ENCODE data around the gene LNX1.

Gene LNX1

GRCh38 chr4:53571936-53572599, 19.2 kb downstream of the LNX1 start:
- no peak for DNase-seq

DNA sequence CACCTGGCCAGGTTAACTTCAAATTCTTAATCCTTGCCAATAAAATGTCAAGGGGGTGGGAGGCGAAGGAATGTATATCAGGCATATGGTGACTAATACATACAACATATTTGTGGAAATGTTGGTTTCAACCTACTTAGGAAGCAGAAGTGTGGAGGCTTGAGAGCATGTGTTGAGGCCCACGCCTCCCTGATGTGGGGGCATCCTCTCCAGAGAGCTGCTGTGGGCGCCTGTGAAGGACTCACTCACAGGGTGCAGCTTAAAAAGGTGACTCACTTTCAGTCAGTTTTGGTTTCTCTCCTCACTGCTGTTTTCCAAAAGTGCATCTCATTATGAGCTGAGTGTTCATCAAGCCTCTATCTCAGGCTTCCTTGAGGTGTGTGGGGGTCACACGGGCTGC, 27.5 kb downstream of the LNX1 start:
- DNase-seq = no peak

DNA sequence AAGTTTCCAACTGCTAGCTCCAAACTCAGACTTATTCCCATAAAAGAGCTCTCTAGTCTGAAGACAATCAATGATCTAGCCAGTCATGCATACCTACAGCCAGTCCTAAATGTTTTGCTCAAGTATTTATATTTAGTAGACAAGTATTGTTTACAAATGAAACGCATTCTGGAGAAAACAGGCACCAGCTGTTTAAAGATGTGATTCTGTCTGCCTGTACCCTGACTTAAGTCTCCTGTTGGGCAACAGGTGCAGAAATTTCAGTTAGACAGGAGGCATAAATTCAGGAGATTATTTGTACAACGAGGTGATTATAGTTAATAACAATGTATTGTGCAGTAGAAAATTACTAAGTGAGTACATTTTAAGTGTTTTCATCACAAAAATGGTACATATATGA, 28.9 kb downstream of the LNX1 start:
- DNase-seq = no peak

DNA sequence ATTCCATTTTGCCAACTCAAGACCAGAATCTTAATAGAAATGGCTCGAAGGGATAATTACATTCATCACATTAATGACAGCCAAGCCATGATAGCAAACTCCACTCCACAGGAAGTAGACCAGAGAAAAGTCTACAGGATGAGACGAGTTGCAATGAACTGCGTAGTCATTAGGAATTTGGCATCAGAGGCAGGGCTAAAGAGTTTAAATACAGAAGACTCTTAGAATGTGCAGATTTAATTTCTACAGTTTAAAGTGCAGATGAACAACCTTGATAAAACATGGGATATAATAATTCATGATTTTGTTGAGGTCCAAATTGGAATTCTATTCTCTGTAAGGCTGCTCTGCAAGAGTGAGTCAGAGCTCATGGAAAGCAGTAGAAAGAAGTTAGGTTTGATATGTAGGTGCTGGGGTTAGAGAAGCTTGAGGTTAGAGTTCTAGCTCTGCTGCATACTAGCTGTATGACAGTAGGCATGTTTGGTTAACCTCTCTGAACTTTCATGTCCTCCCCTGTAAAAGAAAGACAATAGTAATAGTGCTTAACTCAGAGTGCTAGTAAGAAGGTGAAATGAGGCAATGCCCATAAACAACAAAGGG, 32.2 kb downstream of the LNX1 start:
- DNase-seq = no peak

GRCh38 chr4:53558065-53558801, 33.1 kb downstream of the LNX1 start:
- DNase-seq = peak; percentile 10

- DNase-seq = no peak
Observed at GRCh38 chr4:53557669-53558064, 33.6 kb downstream of the LNX1 start.

DNA sequence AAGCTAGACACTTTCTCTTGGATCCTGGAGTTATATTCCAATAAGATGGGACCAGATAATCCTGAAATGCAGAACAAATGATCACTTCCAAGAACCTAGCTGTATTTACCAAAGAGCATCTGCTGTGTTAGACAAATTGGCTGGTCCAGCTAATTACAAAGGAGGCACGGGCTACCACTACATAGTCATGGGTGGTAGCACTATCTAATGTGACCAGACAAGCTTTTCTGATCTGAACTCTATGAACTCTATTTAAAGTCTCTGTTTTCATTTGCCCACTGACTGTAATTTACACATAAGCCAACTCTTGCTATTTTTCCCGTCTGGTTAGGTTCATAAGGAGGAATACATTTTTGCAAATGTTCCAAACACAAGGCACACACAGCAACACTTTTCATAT, 34.6 kb downstream of the LNX1 start:
- no peak for DNase-seq

DNA sequence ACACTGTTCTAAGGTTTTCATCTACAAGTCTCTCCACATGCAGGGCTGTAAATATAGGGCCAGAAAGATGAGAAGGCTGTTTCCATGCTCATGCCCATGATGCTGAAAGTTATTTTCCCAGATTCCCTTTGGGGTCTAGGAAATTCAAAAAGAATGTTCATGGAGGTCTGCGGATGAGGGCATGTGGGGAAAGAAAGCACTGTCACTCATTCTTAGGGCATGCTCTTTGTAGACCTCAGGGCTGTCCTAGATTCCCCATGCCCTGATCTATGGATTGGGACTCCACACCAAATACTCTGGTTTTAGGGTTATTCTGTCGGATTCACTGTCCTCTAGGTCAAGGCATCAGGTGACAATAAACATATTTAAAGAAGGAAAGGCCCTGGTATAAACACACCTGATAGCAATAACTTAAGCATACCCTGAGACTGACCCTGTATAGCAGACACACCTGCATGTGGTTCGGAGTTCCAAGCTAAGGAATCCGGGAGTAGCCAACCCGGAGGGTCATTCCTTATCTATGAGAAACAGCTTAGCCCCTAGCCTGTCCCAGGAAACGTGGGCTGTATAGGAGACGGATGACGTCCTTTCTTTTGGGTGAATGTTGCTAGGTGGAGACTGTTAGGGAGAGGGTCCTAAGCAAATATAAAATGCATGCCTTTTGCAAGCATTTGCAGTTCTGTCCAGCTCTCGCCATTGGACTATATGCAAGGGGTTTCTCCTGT, 37.6 kb downstream of the LNX1 start:
- DNase-seq = no peak

- DNase-seq = no peak
Observed at GRCh38 chr4:53552711-53553110, 38.6 kb downstream of the LNX1 start.

- no peak for DNase-seq
Observed at GRCh38 chr4:53551958-53552357, 39.3 kb downstream of the LNX1 start.

DNA sequence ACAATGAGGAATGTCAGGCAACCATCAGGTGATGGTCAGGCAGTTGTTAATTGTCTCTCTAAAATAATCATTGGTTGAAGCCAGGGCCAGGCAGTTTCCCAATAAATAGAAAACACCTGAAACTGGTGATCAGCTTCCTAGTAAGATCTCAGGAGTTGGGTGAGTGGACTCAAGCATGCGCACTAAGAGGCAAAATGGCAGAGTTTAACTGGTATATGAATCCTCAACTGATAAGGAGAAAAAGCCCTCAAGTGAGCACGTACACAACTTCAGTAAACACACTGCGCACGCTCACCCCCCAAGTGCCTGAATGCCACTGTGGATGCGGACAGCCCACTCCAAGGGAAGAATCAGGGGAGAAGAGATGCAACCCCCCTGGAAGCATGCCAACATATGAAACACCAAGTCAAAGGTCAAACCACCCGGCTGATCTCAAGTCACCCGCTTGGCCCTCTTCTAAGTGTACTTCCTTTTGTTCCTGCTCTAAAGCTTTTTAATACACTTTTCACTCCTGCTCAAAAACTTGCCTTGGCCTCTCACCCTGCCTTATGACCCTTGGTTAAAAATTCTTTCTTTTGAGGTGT, 39.9 kb downstream of the LNX1 start:
- DNase-seq = no peak

DNA sequence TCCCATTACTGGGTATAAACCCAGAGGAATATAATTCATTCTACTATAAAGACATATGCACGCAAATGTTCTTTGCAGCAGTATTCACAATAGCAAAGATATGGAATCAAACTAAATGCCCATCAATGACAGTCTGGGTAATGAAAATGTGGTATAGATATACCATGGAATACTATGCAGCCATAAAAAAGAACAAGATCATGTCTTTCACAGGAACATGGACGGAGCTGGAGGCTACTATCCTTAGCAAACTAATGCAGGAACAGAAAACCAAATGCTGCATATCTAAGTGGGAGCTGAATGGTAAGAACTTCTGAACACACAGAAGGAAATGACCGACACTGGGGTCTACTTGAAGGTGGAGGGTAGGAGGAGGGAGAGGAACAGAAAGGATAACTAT, 42.6 kb downstream of the LNX1 start:
- DNase-seq = no peak

- DNase-seq = no peak
Observed at GRCh38 chr4:53547983-53548382, 43.3 kb downstream of the LNX1 start.

DNA sequence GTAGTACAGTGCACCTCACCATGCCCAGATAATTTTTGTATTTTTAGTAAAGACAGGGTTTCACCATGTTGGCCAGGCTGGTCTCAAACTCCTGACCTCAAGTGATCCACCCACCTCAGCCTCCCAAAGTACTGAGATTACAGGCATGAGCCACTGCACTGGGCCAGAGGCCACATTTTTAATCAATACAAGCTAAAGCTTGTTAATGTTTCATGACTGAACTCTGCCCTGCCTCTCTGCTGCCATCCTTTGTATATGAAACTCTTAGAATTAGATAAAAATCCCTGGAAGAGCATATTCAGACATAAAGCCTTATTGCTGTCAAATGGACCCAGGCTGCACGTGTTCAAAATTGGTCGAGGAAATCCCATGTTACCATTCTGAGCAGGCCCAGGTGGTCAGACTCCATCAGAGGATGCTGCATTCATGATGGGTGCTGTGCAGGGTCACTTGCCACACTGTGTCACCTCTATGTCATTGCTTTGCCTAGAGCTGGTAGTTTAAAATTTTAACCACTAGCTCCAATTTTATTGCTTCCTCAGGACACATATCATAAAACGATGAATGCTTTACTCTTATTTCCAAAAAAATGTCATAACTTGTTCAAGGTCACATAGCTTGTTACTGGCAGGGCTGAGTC, 45.2 kb downstream of the LNX1 start:
- no peak for DNase-seq

- DNase-seq = no peak
Observed at GRCh38 chr4:53545273-53545672, 46.0 kb downstream of the LNX1 start.

DNA sequence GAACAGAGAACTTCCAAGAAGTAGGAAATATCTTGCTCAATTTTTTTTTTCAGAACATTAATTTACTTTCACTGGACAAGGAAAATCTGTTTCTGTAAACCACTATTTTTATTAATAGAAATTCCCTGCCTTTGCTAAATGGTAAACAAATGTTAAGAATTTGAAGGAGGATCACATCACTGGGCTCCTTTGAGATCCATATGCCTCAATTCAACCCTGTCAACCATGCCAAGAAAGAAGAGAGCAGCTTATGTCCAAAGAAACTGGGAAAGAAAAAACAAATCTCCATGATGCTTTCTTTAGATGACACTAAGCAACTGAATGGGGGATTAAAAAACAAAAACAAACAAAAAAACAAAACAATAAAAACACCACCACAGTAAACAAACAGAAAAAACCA, 47.7 kb downstream of the LNX1 start:
- no peak for DNase-seq

DNA sequence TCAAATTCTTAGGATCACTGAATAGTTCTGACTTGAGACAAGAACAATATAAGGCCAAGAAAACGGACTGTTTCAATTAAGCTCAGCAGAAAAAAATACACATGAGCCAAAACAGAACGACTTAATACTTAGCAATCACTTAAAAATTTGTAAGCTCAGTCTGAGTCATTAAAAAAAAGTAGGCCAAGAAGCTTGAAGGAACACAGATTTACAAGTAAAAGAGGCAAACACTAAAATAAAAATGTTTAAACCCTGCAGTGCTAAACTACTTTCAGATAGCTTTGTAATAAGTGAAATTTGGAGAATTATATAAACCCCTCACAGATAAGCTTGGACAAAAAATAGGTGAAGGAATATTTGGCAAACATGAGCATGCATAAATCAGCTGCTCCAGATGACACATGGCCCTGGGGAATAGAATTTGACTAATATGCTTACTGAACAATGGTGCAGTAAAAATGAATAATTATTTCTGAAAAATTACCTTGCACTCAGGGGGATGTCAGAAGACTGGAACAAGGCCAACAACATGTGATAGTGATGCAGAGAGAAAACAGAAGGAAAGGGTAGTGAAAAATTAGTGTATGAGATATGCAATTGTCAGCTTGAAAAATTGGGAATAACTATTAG, 49.6 kb downstream of the LNX1 start:
- peak; percentile 8 for DNase-seq

GRCh38 chr4:53538756-53539155, 52.5 kb downstream of the LNX1 start:
- no peak for DNase-seq

DNA sequence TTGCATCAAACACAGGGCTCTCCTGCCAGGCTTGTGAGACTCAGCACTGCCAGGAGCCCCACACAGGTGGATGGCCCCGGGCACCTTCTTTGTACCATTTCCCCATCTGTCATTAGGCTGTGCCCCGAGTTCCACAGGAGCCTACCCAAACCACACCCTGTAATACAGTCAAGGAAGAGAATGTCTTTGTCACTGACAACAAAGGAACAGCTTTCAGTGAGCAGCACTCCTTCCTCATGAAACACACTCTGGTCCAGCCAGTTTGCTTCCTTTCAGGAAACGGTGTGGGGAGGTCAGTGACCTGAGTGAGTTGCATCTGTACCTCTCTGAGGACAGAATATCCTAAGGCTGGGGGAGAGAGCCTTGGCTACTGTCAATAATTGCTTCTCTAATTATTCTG, 53.7 kb downstream of the LNX1 start:
- no peak for DNase-seq

- no peak for DNase-seq
Observed at GRCh38 chr4:53536328-53536727, 55.0 kb downstream of the LNX1 start.

- DNase-seq = no peak
Observed at GRCh38 chr4:53535567-53535966, 55.7 kb downstream of the LNX1 start.

GRCh38 chr4:53534684-53535083, 56.6 kb downstream of the LNX1 start:
- DNase-seq = no peak

Measured in NCI-H1436 treated with DMSO at 0.1 percent for 48 hours (cell line).